Panc1 (cell line): ENCODE data around the gene ZC3HAV1.

Experiments
- POLR2AphosphoS5 ChIP-seq: IDR thresholded peaks from 2 replicates; pipeline ENCODE4 v1.6.1; 2012; ENCODE audit warnings: mild to moderate bottlenecking, low read depth, low read length, moderate library complexity
- TCF7L2 ChIP-seq: IDR thresholded peaks from 2 replicates; pipeline ENCODE4 v1.6.1; 2011; ENCODE audit warnings: mild to moderate bottlenecking, low read depth, low read length, inconsistent platforms
- TF ChIP-seq, protein P1 (sequence below): fragments of 450-650 bp; IDR thresholded peaks from 2 replicates; pipeline ENCODE4 v1.5.1; 2017; ENCODE audit warnings: mild to moderate bottlenecking

DNA sequence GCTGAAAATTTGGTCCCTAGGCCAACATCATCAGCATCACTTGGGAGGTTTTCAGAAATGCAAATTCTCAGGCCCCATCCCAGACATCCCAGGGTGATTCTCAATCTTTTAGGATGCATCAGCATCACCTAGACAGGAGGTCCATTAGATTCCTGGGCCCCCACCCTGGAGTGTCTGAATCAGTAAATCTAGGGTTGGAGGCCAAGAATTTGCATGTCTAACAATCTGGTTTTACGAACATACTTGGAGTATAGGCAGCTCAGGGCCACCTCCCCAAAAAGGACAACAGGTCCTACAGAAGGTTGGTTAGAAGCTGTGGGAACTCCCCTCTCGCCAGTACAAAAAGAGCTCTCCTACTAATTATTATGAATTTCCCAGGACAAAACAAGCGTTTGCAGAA is 15.5 kb downstream of the ZC3HAV1 start:
- TF ChIP-seq, protein P1, sequence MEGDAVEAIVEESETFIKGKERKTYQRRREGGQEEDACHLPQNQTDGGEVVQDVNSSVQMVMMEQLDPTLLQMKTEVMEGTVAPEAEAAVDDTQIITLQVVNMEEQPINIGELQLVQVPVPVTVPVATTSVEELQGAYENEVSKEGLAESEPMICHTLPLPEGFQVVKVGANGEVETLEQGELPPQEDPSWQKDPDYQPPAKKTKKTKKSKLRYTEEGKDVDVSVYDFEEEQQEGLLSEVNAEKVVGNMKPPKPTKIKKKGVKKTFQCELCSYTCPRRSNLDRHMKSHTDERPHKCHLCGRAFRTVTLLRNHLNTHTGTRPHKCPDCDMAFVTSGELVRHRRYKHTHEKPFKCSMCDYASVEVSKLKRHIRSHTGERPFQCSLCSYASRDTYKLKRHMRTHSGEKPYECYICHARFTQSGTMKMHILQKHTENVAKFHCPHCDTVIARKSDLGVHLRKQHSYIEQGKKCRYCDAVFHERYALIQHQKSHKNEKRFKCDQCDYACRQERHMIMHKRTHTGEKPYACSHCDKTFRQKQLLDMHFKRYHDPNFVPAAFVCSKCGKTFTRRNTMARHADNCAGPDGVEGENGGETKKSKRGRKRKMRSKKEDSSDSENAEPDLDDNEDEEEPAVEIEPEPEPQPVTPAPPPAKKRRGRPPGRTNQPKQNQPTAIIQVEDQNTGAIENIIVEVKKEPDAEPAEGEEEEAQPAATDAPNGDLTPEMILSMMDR, result no peak
- TF ChIP-seq POLR2AphosphoS5, result no peak
- TF ChIP-seq TCF7L2, result no peak
